Measurements from ENCODE around the gene COL18A1.
A peak's percentile ranks its signal among the peaks of the same experiment; 100 is the strongest.

Gene COL18A1

DNA sequence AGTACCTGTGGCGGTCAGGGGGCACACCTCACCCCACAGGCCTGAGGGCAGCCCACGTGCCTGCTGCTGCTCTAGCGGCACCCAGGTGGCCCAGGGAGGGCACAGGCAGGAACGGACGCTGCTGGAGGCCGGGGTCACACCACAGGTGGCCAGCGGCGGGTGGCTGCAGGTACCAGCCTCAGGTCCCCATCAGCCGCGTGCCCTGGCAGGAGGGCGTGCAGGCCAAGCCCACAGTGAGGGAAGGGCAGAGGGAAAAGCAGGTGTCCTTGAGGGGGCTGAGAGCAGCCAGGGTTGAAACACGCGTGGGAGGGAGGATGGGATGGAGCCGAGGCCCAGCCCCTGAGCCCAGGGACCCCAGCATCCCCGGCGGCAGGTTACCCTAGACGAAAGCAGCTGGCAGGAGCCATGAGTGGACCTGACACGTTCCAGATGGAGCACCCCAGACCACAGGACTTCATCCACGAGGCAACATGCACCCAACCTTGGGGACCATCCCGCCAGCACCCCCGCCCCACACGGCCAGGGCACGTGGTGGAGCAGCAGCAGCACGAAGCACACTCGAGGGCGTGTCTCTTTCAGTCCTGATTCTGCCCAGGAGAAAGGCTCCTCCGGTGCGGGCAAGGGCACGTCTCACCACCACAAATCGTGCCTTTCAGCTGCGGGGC lies 133.5 kb downstream of the COL18A1 start:
- DNase-seq = no peak

DNA sequence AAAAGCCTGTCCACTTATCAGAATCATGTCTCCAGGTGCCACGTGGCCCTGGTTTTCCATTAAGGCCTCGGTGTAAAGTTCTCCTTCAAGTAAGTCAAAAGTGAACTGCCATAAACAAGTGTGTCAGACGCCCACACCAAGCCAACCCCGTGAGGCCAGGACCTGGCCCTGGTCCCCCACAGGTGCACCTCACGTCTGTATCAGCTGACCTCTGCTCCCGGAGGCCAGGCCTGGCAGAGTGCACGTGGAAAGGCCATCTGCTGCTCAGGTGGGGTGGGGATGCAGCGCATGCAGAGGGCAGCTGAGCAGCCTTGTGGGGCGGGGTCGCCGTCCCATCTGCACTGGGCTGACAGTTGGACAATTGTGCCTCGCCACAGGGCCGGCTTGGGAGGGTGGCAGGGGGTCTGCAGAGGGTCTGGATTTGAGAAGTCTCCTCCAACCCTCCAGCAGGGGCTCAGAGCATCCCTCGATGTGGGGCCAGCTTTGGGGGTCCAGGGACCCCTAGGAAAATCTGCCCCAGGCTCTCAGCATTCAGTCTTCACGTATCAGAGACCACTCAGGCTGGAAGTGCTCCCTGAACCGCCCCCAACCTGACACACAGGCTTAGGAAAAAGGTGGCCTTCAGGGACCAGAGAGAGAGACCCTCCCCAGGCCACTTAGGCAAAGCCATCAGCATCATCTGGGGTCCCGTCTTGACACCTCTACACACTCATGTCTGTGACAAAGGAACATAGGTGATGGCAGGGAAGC lies 134.3 kb downstream of the COL18A1 start:
- no peak for DNase-seq

DNA sequence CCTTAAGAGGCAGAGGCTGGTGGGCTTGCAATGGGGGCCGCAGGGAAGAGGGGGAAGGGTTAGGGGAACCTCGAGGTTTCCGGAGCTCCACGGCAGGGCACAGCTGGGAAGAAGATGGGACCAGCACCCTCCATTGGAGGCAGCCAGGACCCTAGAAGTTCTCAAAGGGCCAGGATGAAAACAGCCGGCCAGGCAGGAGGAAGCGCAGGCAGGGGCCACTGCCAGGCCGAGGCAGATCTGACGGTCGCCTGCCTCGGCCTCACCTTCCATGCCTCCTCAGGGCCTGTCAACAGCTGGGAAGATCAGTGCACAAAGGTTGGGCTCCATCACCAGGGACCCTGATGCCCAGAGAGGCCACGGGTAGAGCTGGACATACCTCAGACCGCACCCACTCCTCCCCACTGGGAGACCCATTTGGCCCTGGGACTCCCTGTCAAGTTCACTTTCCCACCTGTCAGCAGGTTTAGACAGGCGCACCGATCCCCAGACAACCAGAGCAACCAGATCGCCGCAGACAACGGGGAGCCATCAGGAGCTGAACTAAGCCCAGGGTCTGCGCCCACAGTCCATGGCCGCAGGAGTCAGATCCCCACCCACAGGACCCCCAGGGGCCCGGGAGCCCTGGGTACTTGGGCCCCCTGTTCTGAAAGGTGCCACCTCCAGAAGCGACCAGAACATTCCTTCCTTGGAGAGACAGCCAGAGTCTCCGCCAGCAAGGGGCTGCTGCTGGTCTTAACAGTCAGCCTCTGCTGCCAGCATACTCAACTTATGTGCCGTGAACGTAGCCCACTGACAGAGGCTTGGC lies 135.0 kb downstream of the COL18A1 start:
- DNase-seq = no peak

DNA sequence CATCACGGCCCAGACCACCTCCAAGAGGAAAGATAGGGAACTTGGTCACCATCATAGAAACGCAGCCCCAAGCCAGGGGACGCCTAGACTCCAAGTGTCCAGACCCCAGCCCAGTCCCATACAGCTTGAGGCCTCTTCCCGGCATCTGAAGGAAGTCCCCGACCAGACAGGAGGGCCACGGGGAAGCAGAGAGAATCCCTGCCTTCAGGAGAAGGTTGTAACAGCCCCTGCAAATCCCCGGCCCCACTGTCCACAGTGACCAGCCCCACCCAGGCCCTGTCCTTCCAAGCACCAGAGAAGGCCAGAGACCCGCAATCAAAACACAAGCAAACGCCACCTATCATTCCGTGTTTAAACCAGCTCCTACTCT lies 135.6 kb downstream of the COL18A1 start:
- DNase-seq = no peak

DNA sequence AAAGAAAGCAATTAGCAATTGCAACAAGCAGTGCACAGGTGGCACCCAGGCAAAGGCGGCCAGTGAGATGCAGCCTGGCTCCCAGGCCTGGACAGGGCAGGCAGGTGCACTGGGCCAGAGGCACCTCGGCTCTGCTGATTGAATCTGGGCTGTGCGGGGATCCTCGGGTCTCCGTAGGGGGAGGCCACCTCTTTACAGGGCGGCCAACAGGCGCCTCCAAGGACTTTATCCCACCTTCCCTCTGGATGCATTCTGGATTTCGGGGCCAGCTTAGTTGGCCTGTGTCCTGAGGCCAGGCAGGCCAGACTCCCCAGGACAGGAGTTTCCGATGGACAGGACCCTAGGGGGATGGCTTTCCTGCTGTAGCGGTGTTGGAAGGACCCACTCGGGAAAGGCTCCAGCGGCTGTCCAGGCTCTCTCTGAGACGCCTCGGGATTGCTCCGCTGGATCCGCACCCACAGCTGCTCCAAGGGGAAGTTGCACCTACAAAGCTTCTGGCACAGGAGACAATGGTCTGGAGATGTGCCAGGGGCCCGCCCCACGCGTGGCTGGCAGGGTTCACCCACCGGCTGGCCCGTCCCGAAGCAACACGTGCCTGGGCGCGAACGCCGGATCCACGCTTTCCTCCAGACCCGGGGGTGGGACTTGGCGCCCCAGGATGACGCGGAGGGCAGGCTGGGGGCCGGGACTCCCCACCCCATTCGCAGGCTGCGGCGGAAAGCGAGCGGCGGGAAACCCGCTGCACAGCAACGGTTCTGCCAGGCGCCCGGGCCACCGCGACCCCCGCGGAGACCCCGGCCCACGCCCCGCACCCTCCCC lies 136.5 kb downstream of the COL18A1 start:
- peak; percentile 75 for DNase-seq

DNA sequence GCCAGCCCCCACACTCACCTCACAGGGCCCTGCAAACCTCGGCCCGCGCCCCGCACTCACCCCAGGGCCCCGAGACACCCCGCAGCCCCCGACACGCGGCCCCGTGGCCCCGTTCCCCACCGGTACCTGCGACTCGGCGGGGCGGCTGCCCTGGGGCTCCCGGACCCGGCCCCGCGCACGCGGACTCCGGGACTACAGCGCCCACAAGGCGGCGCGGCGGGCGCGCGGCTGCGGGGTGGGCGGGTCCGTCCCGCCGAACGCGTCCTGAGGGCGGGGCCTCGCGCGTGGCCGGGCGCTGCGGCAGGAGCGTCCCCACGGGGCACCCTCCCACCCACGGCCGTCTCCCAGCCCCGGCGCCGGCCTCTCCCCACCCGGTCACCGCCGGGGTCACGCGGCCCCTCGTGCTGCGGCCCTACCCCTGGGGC lies 137.3 kb downstream of the COL18A1 start, which contains the start of gene SLC19A1:
TSS of gene SLC19A1 (minus strand) at position 199 of the 425 bp plus-strand sequence. CDS start 4,481 bp downstream, outside the sequence.
- DNase-seq = peak; percentile 69

DNA sequence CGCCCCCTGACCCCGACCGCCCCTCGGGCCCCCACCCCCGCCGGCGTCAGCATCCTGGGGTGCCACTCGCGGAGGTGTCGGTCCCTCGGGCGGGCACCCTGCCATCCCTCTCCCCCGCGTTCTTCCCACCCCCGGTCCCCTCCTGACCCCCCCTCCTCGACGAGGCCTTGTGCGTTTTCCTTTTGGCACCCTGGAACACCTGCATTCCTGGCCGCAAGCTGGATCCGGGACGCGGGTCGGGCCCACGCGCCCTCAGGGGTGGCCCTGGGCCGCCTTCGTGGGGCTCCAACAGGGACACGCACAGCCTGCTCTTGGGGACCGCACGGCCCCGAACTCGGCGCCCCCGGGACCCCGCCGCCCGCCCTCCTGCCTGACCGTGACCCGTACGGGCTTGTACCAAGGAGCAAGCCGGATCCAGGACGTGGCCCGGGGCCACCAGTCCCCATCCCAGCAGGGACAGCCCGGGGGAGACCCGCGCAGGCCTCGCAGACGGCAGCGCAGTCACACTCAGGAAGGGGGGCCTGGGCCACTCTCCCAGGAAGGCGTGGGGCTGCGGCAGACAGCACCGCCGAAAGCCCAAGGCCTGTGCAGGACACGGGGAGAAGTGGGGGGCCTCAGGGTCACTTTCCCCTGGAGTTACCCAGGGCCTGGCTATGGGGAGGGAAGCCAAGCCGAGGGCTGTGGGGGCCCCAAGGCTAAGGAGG lies 137.9 kb downstream of the COL18A1 start:
- DNase-seq = no peak

DNA sequence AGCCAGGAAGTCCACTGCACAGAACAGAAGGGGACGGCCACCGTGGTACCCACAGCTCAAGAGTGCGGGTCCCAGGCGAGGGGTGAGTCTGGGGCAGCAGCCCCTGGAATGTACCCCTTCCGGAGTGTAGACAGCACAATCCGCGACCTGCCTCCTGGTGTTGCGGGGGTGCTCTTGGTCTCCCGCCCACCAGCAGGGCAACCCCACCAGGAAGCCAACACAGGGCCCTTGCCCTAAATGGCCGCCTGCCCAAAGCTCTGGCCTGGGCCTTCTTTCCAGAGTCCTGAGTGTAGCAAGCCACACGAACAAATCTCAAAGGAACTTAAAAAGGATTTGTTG lies 138.4 kb downstream of the COL18A1 start:
- no peak for DNase-seq

DNA sequence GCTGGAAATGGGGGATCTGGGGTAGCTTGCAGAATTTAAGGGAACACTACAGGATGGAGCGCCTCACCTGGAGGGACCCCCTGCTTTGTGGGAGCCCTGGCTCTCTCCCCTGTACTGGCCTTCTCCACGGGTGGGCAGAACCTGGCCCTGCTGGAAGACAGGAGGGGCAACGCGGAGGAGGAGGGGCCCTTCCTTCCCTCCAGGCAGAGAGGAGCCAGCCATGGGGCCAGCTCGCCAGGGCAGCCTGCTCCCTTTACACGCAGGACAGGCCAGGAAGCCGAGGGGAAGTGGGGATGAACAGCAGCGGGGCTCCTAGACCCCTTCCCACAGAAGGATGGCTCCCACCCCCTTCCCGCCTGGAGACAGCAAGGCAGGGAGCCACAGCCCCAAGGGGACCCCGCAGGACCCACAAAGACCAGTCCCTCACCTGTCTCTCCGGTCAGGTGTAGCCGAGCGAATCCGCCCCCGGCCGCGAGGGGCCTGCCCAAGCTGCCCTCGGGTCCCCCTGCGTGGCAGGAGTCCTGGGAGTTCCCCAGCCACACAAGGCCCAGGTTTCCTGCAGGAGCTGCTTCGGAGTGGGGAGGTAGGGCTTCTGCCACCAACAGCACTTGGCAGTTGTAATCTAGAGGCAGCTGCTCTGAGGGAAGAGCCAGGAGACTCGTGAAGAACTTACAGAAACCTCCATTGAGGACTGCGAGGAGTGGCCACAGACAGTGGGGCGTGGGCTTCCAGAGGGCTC lies 138.9 kb downstream of the COL18A1 start:
- no peak for DNase-seq

DNA sequence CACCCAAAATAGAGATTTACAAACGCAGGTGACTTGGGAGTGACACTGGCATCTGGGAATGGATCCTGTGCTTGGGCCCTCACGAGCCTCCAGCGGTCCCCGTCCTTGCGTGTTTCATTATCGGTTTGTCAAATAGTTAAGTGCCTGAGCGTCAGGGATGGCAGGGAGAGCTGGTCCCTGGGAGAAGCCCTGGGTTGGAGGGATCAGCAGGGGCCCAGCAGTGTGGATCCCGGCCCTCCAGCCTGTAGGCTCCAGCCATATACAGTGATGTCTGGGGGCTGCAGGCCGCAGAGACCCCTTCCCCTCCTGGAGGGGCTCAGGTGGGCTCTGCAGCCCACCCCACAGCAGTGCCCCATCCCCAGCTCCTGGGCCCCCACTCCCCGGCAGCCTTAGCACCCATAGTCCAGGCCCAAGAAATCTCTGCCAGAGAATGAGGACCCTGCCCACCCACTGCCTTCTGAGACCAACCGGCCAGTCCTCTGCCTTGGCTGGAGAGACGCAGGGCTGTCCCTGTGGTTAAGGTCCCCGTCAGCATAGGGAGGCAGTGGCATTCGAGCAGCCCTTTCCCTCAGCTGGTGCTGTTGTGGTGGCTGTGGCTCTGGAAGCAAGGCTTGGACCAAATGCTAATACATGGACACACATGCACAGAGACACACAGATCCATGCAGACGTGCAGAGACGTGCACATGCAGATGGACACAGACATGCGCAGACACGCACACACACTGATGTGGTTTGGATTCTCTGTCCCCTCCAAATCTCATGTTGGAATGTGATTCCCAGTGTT lies 139.7 kb downstream of the COL18A1 start:
- DNase-seq = no peak

DNA sequence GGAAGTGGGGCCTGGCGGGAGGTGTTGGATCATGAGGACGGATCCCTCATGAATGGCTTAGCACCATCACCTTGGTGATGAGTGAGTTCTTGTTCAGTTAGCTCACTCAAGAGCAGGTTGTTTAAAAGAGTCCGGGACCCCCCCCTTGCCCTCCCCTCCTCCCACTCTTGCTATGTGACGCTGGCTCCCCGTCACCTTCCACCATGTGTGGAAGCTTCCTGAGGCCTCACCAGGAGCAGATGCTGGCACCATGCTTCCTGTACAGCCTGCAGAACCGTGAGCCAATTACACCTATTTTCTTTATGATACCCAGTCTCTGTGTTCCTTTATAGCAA lies 140.2 kb downstream of the COL18A1 start:
- DNase-seq = no peak

DNA sequence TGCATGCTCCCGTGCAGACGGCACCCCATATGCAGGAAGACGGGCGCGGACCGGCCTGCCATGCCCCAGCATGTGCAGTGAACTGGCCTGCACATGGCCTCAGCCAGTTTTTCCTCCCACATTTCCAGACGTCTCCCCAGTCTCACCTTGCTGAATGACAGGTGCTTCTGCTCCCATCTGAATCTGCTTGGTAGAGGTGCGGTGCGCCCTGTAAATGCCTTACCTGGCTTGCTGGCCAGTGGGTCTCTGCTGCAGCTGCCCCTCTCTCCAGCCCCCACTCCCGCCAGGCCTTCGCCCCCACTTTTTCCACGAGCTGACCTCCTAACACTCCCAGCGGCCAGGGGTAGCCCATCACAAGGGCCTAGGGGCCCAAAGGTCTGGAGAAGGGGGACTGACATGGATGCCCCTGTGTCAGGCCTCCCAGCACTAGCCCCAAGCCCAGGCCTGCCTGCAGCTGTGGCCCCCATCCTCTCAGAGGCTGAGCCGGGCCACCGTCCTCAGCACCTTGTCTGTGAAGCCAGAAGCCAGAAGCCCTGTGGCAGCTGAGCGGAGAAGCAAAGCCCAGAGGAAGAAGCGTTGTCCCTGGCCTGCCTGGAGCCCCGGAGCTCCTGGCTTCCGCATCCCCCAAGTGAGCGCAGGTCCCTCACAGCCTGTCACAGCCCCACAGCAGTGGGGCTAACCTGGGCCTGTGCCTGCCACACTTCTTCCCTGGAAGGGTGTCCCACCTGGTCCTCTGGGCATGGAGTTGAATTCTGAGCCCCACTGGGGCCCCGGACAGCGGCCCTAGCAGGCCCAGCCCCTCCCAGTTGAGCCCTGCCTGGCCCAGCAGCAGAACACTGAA lies 140.9 kb downstream of the COL18A1 start:
- DNase-seq = no peak

DNA sequence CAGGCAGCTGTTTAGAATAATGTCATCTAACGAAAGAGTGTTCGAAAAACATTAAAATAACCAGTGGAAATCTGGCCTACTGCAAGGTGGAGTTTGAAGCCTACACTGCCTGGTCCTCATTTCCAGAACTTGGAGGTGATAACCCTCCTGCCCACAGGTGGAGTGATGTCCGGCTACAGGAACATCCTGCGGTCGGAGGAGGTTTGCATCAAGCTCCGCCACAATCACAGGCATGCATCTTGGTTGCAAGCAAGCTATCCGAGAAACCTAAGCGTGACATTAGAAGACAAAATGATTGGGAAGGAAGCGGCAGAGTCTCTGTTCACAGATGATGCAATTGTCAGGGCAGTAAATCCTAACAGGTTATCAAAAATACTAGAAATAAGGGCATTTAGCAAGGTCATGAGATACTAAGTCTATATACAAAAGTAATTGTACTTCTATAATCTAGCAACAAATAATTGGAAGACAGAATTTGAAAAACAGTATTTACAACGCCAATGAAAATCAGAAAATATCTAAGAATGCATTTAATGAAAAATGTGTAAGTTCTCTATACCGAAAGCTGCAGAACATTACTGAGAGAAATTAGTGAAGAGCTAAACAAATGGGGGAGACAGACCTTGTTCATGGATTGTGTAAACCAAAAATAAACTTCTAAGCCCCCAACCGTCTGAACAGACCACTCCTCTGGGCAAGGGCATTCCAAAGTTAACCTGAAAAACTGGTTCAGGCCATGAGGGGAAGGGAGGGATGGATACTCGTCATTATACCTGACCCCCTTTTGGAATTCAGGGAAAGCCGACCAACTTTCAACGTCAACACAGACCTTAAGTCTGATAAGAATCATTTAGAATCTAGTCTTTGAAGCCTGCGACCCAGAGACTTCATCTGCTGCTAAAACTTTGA lies 141.9 kb downstream of the COL18A1 start:
- DNase-seq = no peak

DNA sequence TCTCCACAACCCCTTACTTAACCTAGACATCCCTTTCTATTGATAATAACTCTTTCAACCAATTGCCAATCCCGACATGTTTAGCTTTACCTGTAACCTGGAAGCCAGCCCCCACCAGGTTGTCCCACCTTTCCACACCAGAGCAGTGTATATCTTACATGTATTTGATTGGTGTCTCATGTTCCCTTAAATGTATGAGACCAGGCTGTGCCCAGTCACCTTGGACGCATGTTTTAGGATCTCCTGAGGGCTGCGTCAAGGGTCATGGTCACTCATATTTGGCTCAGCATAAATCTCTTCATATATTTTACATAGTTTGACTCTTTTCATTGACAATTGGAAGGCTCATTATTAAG lies 142.6 kb downstream of the COL18A1 start:
- no peak for DNase-seq

DNA sequence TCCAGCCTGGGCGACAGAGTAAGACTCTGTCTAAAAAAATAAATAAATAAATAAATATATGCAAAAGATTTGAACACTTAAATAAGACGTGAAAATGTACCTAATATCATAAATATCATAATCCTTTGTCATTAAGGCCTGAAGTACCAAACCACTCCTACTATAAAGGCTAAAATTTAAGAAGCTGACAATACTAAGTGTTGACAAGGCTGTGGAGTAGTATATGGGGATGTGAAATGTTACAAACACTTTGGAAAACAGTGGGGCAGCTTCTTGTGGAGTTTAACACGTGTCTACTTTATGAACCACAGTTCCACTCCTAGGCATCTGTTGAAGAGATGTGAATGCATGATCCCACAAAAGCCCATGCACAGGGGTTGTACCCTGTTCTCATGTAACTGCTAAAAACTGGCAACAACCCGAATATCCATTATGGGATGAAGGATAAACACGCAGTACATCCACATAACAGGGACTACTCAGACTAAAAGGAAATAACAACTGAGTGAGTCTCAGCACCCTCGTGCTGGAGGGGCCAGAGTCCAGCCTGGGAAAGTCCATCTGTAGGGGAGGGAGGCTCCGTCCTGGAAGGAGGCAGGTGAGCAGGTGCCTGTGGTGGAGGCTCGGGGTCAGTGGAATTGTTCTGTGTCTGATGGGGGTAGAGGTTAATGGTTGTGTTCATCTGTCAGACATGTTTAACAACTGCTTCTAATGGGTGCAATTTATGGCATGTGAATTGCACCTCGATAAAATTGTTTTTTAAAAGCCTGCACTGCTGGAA lies 143.9 kb downstream of the COL18A1 start:
- DNase-seq = no peak

DNA sequence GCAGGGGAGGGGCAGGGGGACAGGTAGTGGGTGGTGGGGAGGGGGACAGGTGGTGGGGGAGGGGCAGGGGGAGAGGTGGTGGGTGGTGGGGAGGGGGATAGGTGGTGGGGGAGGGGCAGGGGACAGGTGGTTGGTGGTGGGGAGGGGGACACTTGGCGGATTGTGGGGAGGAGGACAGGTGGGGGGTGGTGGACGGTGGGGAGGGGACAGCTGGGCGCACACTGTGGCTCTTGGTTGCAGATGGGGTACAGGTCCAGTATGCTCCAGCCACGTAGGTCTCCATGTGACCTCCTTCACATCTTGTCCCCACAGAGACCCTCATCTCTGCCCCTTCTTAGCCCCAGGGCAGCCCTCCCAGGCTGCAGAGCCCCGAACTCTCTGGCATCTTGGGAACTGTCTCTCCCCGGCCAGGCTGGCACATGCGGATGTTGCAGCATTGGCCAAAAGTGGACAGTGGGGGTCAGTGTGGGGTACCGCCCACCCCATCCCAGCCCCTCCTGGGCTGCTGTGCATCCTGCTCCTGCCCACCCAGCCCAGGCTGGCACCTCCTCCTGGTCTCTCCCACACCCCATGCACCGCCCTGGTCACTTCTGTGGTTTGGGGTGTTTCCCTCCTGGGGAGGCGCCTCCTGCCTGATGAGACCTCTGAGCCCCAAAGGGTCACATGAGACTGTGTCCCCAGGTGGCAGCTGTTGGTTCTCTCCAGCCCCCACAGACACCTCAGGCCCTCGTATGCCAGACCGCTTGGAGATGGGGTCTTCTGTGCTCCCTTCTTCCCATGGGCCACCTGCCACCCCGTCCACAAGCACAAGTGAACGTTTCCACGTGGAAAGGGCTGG lies 144.9 kb downstream of the COL18A1 start:
- no peak for DNase-seq
